Osteoblast (primary cell): ENCODE measurements around the gene CD74. TPM values are rescaled to one million over a fixed set of nuclear protein-coding genes. Genes with fewer than 3 reads are reported as not detected.
"Not testable (repeated sequence)": the region's sequence is repeated elsewhere in the genome, so short reads cannot be mapped to it uniquely, and the experiment has no call there.

Experiments
- DNase-seq: peaks from one replicate; pipeline ENCODE4 v3.0.0; 2011; ENCODE audit warnings: low spot score, mixed read lengths; ENCODE audit not compliant: insufficient read length; ENCODE audit errors: missing footprints
- H2AFZ ChIP-seq: 2 replicates; pipeline ENCODE4 v1.6.0; 2011; ENCODE audit warnings: mild to moderate bottlenecking, low read length
- H3K27ac ChIP-seq: 2 replicates; pipeline ENCODE4 v1.5.1; 2011; ENCODE audit warnings: mild to moderate bottlenecking, low read depth, low read length, moderate library complexity
- H3K27me3 ChIP-seq: 2 replicates; pipeline ENCODE4 v1.6.0; 2012; ENCODE audit warnings: mild to moderate bottlenecking, control low read depth, inconsistent platforms, low read length, moderate library complexity; ENCODE audit not compliant: insufficient read depth
- H3K36me3 ChIP-seq: 2 replicates; pipeline ENCODE4 v1.5.1; 2011; ENCODE audit warnings: mild to moderate bottlenecking, low read length, control low read depth, moderate library complexity; ENCODE audit not compliant: insufficient read depth
- H3K4me1 ChIP-seq: 2 replicates; pipeline ENCODE4 v1.5.1; 2011; ENCODE audit warnings: mild to moderate bottlenecking, low read length, control low read depth, moderate library complexity; ENCODE audit not compliant: insufficient read depth
- H3K4me2 ChIP-seq: 2 replicates; pipeline ENCODE4 v1.6.0; 2011; ENCODE audit warnings: mild to moderate bottlenecking, low read length; ENCODE audit not compliant: insufficient read depth
- H3K4me3 ChIP-seq: fragments of 200-600 bp; sonication (generic); 3 replicates; pipeline ENCODE4 v1.5.1; 2012; ENCODE audit warnings: mild to moderate bottlenecking, low read length, inconsistent platforms; ENCODE audit not compliant: insufficient read depth
- H3K79me2 ChIP-seq: 2 replicates; pipeline ENCODE4 v1.6.0; 2012; ENCODE audit warnings: mild to moderate bottlenecking, low read length, control low read depth, inconsistent platforms; ENCODE audit not compliant: insufficient read depth
- H3K9me3 ChIP-seq: 2 replicates; pipeline ENCODE4 v1.5.1; 2011; ENCODE audit warnings: low read depth, low read length, control low read depth
- H4K20me1 ChIP-seq: 2 replicates; pipeline ENCODE4 v1.6.0; 2012; ENCODE audit warnings: mild to moderate bottlenecking, low read length, control low read depth; ENCODE audit not compliant: insufficient read depth
- CTCF ChIP-seq: IDR thresholded peaks from 2 replicates; pipeline ENCODE4 v1.5.1; 2011; ENCODE audit warnings: mild to moderate bottlenecking, low read depth, low read length, moderate library complexity; ENCODE audit errors: extremely low read depth
- total RNA-seq: library from RNA; depleted of rRNA; stranded (reverse); fragments of >200 nt; gene quantifications from 2 replicates; pipeline ENCODE4 v1.2.3, GENCODE V29; 2012

Gene CD74
- total RNA-seq, 1 donor, result 21.4 TPM

- Histone ChIP-seq H3K79me2 (no peaks in the 10 kb centered on the region), H3K4me2 (peak overlapping the region; percentile 65), H4K20me1 (no peaks in the 10 kb centered on the region), H3K9me3 (no peaks in the 10 kb centered on the region), H3K36me3 (no peaks in the 10 kb centered on the region), H3K4me1 (peaks cover 5% of the 10 kb centered on the region), H3K4me3 (peak overlapping the region; percentile 35), H3K27ac (peak overlapping the region; percentile 24), H3K27me3 (no peaks in the 10 kb centered on the region), H2AFZ (peak overlapping the region; percentile 50)
- peak; percentile 95 for DNase-seq
- TF ChIP-seq CTCF, result peak; percentile 57
Observed at GRCh38 chr5:150458802-150459557, 46.3 kb upstream of the CD74 start.

GRCh38 chr5:150457562-150458240, 45.0 kb upstream of the CD74 start:
- Histone ChIP-seq H2AFZ (no peak overlapping the region), H3K27ac (no peak overlapping the region), H3K9me3 (no peaks in the 10 kb centered on the region), H3K4me3 (no peak overlapping the region), H3K4me1 (peaks cover 5% of the 10 kb centered on the region), H3K27me3 (no peaks in the 10 kb centered on the region), H3K79me2 (no peaks in the 10 kb centered on the region), H4K20me1 (no peaks in the 10 kb centered on the region), H3K4me2 (no peak overlapping the region), H3K36me3 (no peaks in the 10 kb centered on the region)
- no peak for TF ChIP-seq CTCF
- DNase-seq, result no peak

- no peaks in the 10 kb centered on the region for H3K79me2 ChIP-seq
- H3K4me1 ChIP-seq, result peaks cover 5% of the 10 kb centered on the region
- H2AFZ ChIP-seq, result no peak overlapping the region
- no peaks in the 10 kb centered on the region for H3K27me3 ChIP-seq
- no peak for DNase-seq
- no peak overlapping the region for H3K27ac ChIP-seq
- no peaks in the 10 kb centered on the region for H3K36me3 ChIP-seq
- no peak overlapping the region for H3K4me2 ChIP-seq
- TF ChIP-seq CTCF, result no peak
- H3K4me3 ChIP-seq, result no peak overlapping the region
- H4K20me1 ChIP-seq, result no peaks in the 10 kb centered on the region
- H3K9me3 ChIP-seq, result no peaks in the 10 kb centered on the region
Observed at GRCh38 chr5:150457121-150457520, 44.4 kb upstream of the CD74 start.

- no peaks in the 10 kb centered on the region for H3K9me3 ChIP-seq
- no peaks in the 10 kb centered on the region for H3K36me3 ChIP-seq
- DNase-seq, result no peak
- H3K27ac ChIP-seq, result no peak overlapping the region
- peaks cover 5% of the 10 kb centered on the region for H3K4me1 ChIP-seq
- no peak overlapping the region for H3K4me3 ChIP-seq
- no peaks in the 10 kb centered on the region for H4K20me1 ChIP-seq
- H3K79me2 ChIP-seq, result no peaks in the 10 kb centered on the region
- TF ChIP-seq CTCF, result no peak
- H3K27me3 ChIP-seq, result no peaks in the 10 kb centered on the region
- no peak overlapping the region for H2AFZ ChIP-seq
- no peak overlapping the region for H3K4me2 ChIP-seq
Observed at GRCh38 chr5:150454492-150455229, 42.0 kb upstream of the CD74 start.

GRCh38 chr5:150454027-150454426, 41.3 kb upstream of the CD74 start:
- not testable (repeated sequence) for H4K20me1 ChIP-seq, H2AFZ ChIP-seq, H3K4me1 ChIP-seq, H3K27me3 ChIP-seq, H3K9me3 ChIP-seq, H3K36me3 ChIP-seq, H3K79me2 ChIP-seq, H3K27ac ChIP-seq, DNase-seq, H3K4me3 ChIP-seq, H3K4me2 ChIP-seq
